Measurements from ENCODE around the gene NANS. TPM values are rescaled to one million over a fixed set of nuclear protein-coding genes. Genes with fewer than 3 reads are reported as not detected.

NANS gene
- polyA plus RNA-seq, 1 donor from 2014 or later: 16.9 TPM

DNA sequence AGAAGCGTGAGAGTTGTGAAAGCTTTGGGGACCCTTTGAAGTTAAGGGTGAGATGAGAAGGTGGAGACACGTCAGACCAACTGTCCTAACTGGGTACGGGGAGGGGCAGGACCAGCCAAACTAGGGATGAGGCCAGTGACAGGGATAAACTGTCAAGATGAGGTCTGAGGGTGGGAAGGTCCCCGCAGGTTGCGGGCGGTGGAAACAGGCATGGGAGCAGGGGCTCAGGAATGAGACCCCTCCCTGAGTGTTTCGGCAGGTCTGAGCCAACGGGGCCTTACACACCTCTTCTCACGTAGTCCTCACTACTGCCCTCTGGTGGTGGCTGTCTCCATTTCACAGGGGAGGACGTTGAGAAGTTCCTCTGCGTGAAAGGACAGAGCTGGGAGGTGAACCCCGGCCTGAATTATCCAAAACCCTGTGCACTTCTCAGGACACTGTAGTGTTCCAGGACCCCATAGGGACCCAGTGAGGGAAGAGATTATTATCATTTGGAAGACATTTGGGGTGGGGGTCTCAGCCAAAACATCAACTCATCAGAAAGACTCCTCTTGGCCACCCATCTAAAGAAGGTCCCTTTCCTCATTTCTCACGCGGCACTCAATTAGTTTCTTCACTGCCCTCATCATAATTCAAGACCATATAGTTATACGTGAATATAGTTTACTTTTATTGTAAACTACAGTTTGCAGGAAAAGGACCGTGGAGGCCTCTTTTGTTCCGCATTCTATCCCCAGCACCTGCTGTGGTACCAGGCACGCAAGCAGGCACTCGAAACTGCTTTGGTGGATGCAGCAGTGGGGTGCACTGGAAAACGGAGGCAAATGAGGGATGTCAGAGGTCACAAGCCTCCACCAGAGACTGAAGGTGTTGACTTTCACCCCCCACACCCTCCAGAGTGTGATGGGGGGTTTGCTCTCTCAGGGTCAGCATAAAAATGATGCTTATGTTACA lies 21.7 kb upstream of the NANS start:
- H4K20me1 ChIP-seq (ENCODE audit: insufficient read depth): no peaks in the 10 kb centered on the region
- no peaks in the 10 kb centered on the region for H3K36me3 ChIP-seq (ENCODE audit: insufficient read depth, low read length)
- no peak overlapping the region for H3K9ac ChIP-seq (ENCODE audit: low read length)
- H2AFZ ChIP-seq (ENCODE audit: low read depth, low read length): no peak overlapping the region
- H3K4me2 ChIP-seq (ENCODE audit: low read length): no peak overlapping the region
- H3K79me2 ChIP-seq (replicated peaks; ENCODE audit: insufficient read depth, low read length): no peaks in the 10 kb centered on the region
- no peaks in the 10 kb centered on the region for H3K9me3 ChIP-seq (ENCODE audit: low read length)
- H3F3A ChIP-seq (ENCODE audit: insufficient read depth, low read length, poor library complexity, severe bottlenecking): no peaks in the 10 kb centered on the region
- no peaks in the 10 kb centered on the region for H3K9me2 ChIP-seq (ENCODE audit: insufficient read depth, low read length)
- no peak overlapping the region for H3K4me3 ChIP-seq (ENCODE audit: low read length)
- TF ChIP-seq RAD21 (conservative IDR thresholded peaks at IDR 0.05): peak; percentile 40
- no peak for TF ChIP-seq POLR2AphosphoS5 (IDR thresholded peaks at IDR 0.05)
- TF ChIP-seq EZH2 (IDR thresholded peaks at IDR 0.05; ENCODE audit: borderline replicate concordance, insufficient read depth, low read length, poor library complexity, severe bottlenecking): no peak
- peak; percentile 65 for TF ChIP-seq SMC3 (conservative IDR thresholded peaks at IDR 0.05; ENCODE audit: poor library complexity)
- TF ChIP-seq, protein P1, sequence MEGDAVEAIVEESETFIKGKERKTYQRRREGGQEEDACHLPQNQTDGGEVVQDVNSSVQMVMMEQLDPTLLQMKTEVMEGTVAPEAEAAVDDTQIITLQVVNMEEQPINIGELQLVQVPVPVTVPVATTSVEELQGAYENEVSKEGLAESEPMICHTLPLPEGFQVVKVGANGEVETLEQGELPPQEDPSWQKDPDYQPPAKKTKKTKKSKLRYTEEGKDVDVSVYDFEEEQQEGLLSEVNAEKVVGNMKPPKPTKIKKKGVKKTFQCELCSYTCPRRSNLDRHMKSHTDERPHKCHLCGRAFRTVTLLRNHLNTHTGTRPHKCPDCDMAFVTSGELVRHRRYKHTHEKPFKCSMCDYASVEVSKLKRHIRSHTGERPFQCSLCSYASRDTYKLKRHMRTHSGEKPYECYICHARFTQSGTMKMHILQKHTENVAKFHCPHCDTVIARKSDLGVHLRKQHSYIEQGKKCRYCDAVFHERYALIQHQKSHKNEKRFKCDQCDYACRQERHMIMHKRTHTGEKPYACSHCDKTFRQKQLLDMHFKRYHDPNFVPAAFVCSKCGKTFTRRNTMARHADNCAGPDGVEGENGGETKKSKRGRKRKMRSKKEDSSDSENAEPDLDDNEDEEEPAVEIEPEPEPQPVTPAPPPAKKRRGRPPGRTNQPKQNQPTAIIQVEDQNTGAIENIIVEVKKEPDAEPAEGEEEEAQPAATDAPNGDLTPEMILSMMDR (IDR thresholded peaks at IDR 0.05; ENCODE audit: poor library complexity, severe bottlenecking): peak; percentile 59
- TF ChIP-seq, protein P2, sequence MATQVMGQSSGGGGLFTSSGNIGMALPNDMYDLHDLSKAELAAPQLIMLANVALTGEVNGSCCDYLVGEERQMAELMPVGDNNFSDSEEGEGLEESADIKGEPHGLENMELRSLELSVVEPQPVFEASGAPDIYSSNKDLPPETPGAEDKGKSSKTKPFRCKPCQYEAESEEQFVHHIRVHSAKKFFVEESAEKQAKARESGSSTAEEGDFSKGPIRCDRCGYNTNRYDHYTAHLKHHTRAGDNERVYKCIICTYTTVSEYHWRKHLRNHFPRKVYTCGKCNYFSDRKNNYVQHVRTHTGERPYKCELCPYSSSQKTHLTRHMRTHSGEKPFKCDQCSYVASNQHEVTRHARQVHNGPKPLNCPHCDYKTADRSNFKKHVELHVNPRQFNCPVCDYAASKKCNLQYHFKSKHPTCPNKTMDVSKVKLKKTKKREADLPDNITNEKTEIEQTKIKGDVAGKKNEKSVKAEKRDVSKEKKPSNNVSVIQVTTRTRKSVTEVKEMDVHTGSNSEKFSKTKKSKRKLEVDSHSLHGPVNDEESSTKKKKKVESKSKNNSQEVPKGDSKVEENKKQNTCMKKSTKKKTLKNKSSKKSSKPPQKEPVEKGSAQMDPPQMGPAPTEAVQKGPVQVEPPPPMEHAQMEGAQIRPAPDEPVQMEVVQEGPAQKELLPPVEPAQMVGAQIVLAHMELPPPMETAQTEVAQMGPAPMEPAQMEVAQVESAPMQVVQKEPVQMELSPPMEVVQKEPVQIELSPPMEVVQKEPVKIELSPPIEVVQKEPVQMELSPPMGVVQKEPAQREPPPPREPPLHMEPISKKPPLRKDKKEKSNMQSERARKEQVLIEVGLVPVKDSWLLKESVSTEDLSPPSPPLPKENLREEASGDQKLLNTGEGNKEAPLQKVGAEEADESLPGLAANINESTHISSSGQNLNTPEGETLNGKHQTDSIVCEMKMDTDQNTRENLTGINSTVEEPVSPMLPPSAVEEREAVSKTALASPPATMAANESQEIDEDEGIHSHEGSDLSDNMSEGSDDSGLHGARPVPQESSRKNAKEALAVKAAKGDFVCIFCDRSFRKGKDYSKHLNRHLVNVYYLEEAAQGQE (IDR thresholded peaks at IDR 0.05; ENCODE audit: borderline replicate concordance): no peak
- no peaks in the 10 kb centered on the region for H3K27me3 ChIP-seq (ENCODE audit: insufficient read depth, low read depth, low read length)
- no peak overlapping the region for H3K27ac ChIP-seq (ENCODE audit: low read length)

DNA sequence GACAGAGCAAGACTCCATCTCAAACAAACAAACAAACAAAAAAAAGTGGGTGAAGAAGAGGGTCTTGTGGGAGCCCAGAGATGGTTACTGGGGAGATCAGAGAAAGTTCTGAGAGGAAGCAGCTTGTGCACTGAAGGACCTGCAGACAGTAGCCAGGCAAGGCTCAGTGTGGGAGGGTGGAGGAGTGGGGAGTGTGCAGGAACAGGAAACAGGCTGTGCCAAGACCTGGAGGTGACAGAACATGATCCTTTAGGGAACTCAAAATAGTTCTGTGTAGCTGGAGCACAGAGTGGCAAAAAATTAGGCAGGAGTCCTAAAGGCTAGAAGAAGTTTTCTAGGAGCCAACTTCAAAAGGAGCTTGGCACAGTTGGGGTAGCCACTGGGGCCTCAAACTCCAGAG lies 19.2 kb upstream of the NANS start:
- H3K27ac ChIP-seq (ENCODE audit: low read length): no peak overlapping the region
- no peaks in the 10 kb centered on the region for H3F3A ChIP-seq (ENCODE audit: insufficient read depth, low read length, poor library complexity, severe bottlenecking)
- no peaks in the 10 kb centered on the region for H3K36me3 ChIP-seq (ENCODE audit: insufficient read depth, low read length)
- no peaks in the 10 kb centered on the region for H4K20me1 ChIP-seq (ENCODE audit: insufficient read depth)
- no peak overlapping the region for H2AFZ ChIP-seq (ENCODE audit: low read depth, low read length)
- TF ChIP-seq, protein P1 (IDR thresholded peaks at IDR 0.05; ENCODE audit: poor library complexity, severe bottlenecking): no peak
- TF ChIP-seq MXI1 (conservative IDR thresholded peaks at IDR 0.05; ENCODE audit: poor library complexity, severe bottlenecking) (no peak), EP300 (conservative IDR thresholded peaks at IDR 0.05; ENCODE audit: poor library complexity, severe bottlenecking) (no peak), TAF1 (IDR thresholded peaks at IDR 0.05; ENCODE audit: low read depth) (no peak)
- TF ChIP-seq, protein P2 (IDR thresholded peaks at IDR 0.05; ENCODE audit: borderline replicate concordance): no peak
- no peaks in the 10 kb centered on the region for H3K9me3 ChIP-seq (ENCODE audit: low read length)
- no peaks in the 10 kb centered on the region for H3K79me2 ChIP-seq (replicated peaks; ENCODE audit: insufficient read depth, low read length)
- no peak overlapping the region for H3K4me3 ChIP-seq (ENCODE audit: low read length)
- H3K4me2 ChIP-seq (ENCODE audit: low read length): no peak overlapping the region
- no peak overlapping the region for H3K9ac ChIP-seq (ENCODE audit: low read length)
- H3K9me2 ChIP-seq (ENCODE audit: insufficient read depth, low read length): no peaks in the 10 kb centered on the region
- no peaks in the 10 kb centered on the region for H3K27me3 ChIP-seq (ENCODE audit: insufficient read depth, low read depth, low read length)
